Uterus (tissue), 4 donors: Measurements from ENCODE around the gene SYCP2. TPM values are rescaled to one million over a fixed set of nuclear protein-coding genes. Genes with fewer than 3 reads are reported as not detected.

Experiments
- DNase-seq, 2 donors: peaks; one replicate each; pipeline ENCODE4 v3.0.0-alpha.2; 2019 to 2020
- H3K27ac ChIP-seq, 2 donors: fragments of 200-600 bp; sonication (generic); 1 replicate in 1 of 2; 2 replicates in 1 of 2; pipeline ENCODE4 v1.5.1; 2016 to 2018
- H3K27me3 ChIP-seq, 2 donors: fragments of 200-600 bp; sonication (generic); one replicate each; pipeline ENCODE4 v1.5.1; 2018 to 2019; ENCODE audit warnings: control low read depth in 1 of 2
- H3K36me3 ChIP-seq, 2 donors: fragments of 200-600 bp; sonication (generic); one replicate each; pipeline ENCODE4 v1.5.1; 2019; ENCODE audit warnings: control low read depth in 1 of 2
- H3K4me1 ChIP-seq, 2 donors: fragments of 200-600 bp; sonication (generic); one replicate each; pipeline ENCODE4 v1.5.1; 2018 to 2019; ENCODE audit warnings: control low read depth in 1 of 2
- H3K4me3 ChIP-seq, 2 donors: fragments of 200-600 bp; sonication (generic); 1 replicate in 1 of 2; 2 replicates in 1 of 2; pipeline ENCODE4 v1.5.1; 2018 to 2019; ENCODE audit warnings: mild to moderate bottlenecking in 1 of 2
- H3K9me3 ChIP-seq, 2 donors: fragments of 200-600 bp; sonication (generic); one replicate each; pipeline ENCODE4 v1.5.1; 2019; ENCODE audit warnings: control low read depth in 1 of 2
- CTCF ChIP-seq, 4 experiments: fragments of 200-600 bp in 2 of 4; fragments of 450-650 bp in 2 of 4; sonication (generic) in 2 of 4; IDR thresholded peaks; one replicate each; pipeline ENCODE4 v1.5.1; 2016 to 2019; ENCODE audit warnings: antibody characterized with exemption in 4 of 4, mild to moderate bottlenecking in 2 of 4, moderate library complexity in 1 of 4
- POLR2A ChIP-seq, 2 donors: fragments of 450-650 bp; IDR thresholded peaks; one replicate each; pipeline ENCODE4 v1.6.1; 2016; ENCODE audit warnings: antibody characterized with exemption in 2 of 2, mild to moderate bottlenecking in 1 of 2, moderate library complexity in 1 of 2
- intact Hi-C: fragments of 100-400 bp; cut with DNase I; formaldehyde crosslinking; loops from one replicate; pipeline ENCODE4 v1.15.1; 2023; ENCODE audit warnings: low total_unique reads
- total RNA-seq, 4 donors: library from RNA; depleted of rRNA in 3 of 4; stranded (reverse); fragments of >200 nt in 3 of 4; gene quantifications; one replicate each; pipeline versions ENCODE4 v1.1.0 to v1.2.4, GENCODE V29; 2014 to 2023
- donor health status: DM: yes; HTN: yes; CAD: no.

SYCP2 gene
- total RNA-seq, 4 donors from 2014 or later: 1.2 to 22.5 (median 6.6) TPM

DNA sequence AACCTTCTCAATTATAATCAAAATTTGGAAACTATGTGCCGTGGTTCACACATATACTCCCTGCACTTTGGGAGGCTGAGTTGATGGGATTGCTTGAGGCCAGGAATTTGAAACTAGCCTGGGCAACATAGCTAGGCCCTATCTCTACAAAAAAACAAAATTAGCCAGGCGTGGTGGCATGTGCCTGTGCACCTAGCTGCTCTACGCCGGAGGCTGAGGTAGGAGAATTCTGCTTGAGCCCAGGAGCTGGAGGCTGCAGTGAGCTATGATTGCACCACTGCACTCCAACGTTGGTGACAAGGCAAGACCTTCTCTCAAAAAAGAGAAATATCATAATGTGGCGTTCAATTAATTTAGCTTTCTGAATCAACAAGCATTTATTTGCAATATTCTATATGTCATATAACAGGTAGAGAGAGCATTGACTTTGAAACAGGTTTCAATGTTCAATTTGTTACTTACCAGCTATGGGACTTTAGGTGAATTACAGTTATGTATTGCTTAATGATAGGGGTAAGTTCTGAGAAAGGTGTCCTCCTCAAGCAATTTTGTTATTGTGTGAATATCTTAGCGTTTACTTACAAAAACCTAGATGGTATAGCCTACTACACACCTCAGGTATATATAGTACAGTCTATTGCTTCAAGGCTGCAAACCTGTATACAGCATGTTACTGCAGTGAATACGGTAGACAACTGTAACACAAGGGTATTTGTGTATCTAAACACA is 2.2 kb upstream of the SYCP2 start:
- peaks cover 0 to 14% of the 10 kb centered on the region in 2 donors for H3K4me1 ChIP-seq
- intact Hi-C loops: no loop called here
- H3K36me3 ChIP-seq: no peaks in the 10 kb centered on the region
- TF ChIP-seq POLR2A (IDR thresholded peaks at IDR 0.05) (no peak), CTCF (IDR thresholded peaks at IDR 0.05) (no peak)
- no peak overlapping the region for H3K4me3 ChIP-seq
- DNase-seq: no peak
- no peak overlapping the region for H3K27ac ChIP-seq
- no peaks in the 10 kb centered on the region for H3K9me3 ChIP-seq
- H3K27me3 ChIP-seq: no peaks in the 10 kb centered on the region

DNA sequence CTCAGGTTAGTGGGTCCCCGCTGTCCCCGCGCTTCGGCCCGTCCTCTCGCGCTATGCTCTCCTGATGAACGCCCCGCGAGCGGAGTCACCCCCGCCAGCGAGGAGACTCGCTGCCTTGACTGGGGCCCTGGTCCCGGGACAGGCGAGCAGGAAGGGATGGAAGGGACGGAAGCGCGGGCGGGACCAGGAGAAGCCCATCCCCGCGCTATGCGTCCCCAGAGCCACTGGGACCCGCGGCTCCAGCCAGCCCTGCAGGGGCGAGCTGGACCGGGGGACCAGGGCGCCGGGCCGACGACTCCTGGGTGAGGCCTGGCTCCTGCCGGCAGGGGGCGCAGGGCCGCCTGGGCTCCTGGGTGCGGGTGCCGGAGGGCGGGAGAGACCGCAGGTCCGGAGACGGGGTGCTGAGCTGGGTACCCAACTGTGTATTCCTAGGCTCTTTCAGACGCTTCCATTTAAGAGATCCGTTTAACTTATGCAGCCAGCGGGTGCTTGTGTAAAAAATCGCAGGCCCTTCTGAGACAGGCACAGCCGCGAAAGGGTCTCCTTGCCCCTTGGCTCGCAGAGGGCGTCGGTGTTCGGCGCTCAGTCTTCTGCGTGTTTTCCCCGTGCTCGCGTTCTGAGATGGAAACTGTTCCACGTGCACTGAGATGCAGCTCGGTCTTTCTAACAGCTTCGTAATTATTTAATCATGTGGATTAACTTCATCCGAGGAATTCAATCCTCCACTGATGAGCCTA is 580 bp upstream of the SYCP2 start:
- no peaks in the 10 kb centered on the region for H3K9me3 ChIP-seq
- H3K36me3 ChIP-seq: no peaks in the 10 kb centered on the region
- H3K27me3 ChIP-seq: no peaks in the 10 kb centered on the region
- peak overlapping the region; percentile 81 to 83 for H3K27ac ChIP-seq
- DNase-seq: peak; percentile 74
- peaks cover 0 to 10% of the 10 kb centered on the region in 2 donors for H3K4me1 ChIP-seq
- intact Hi-C loops: no loop called here
- peak overlapping the region; percentile 53 to 74 for H3K4me3 ChIP-seq
- peak; percentile 81 to 96 (median 92) for TF ChIP-seq CTCF (IDR thresholded peaks at IDR 0.05)
- peak in 1 of 2 donors; percentile 30 for TF ChIP-seq POLR2A (IDR thresholded peaks at IDR 0.05)

- intact Hi-C loops: no loop called here
- H3K4me3 ChIP-seq: no peak overlapping the region
- DNase-seq: peak in 1 of 2 donors; percentile 15
- H3K36me3 ChIP-seq: no peaks in the 10 kb centered on the region
- peaks cover 0 to 5% of the 10 kb centered on the region in 2 donors for H3K4me1 ChIP-seq
- TF ChIP-seq CTCF (IDR thresholded peaks at IDR 0.05) (no peak), POLR2A (IDR thresholded peaks at IDR 0.05) (no peak)
- no peaks in the 10 kb centered on the region for H3K27me3 ChIP-seq
- no peak overlapping the region for H3K27ac ChIP-seq
- no peaks in the 10 kb centered on the region for H3K9me3 ChIP-seq
These were observed 681 bp downstream of the SYCP2 start for GRCh38 chr20:59932616-59933295.

DNA sequence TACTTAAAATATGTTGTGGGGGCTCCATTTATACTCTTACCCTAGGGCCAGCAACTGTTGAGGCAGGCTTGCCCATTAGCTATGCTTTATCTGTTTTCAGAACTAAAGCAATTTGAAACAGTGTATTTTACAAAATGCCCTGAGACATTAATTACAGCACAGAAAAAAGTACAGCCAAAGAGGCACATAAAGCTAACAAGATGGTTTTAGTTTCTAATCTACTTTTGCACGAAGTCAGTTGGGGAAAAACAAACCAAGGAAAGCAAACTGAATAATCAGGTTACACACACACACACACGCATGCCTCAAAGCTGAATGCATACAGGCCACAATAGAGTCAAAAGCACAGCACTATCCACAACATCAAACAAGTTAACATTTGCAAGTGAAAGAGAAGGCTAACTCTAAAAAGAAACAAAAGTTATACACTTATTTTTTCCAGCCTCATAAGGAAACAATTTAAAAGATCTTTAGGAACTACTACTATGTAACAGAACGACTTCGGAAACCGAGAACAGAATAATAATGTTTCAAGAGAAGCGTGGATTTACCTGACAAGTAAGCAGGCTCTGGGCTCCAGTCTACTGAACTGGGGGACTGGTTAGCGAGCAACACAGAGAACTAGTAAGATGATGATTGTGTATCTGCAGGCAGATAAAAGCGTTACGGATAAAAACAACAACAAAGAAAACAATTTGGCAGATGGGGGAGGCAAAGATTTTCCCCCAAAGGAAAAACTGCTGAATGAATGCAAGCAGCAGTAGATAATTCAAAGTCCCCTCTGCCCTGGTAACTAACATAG is 1.7 kb downstream of the SYCP2 start:
- intact Hi-C loops: no loop called here
- Histone ChIP-seq H3K4me1 (peaks cover 0 to 5% of the 10 kb centered on the region in 2 donors), H3K9me3 (no peaks in the 10 kb centered on the region), H3K27me3 (no peaks in the 10 kb centered on the region), H3K27ac (no peak overlapping the region), H3K4me3 (no peak overlapping the region), H3K36me3 (no peaks in the 10 kb centered on the region)
- TF ChIP-seq POLR2A (IDR thresholded peaks at IDR 0.05): no peak
- TF ChIP-seq CTCF (IDR thresholded peaks at IDR 0.05): no peak
- no peak for DNase-seq
